Common myeloid progenitor, CD34-positive (primary cell): ENCODE results near the gene EPB41L2.
"Not testable (repeated sequence)": the region's sequence is repeated elsewhere in the genome, so short reads cannot be mapped to it uniquely, and the experiment has no call there.

Source experiments
- CTCF ChIA-PET: fragments of 350-600 bp; sonication (Branson Sonifier 250); formaldehyde crosslinking; loops from one replicate; lab custom pipeline; 2021; ENCODE audit warnings: antibody characterized with exemption; lab: Charles Lee
- POLR2A ChIA-PET: fragments of 350-600 bp; sonication (Branson Sonifier 250); formaldehyde crosslinking; loops from one replicate; lab custom pipeline; 2021; ENCODE audit warnings: antibody characterized with exemption; lab: Charles Lee
- DNase-seq, 3 donors: peaks; one replicate each; pipeline versions ENCODE4 v3.0.0 to v3.0.0-alpha.2; 2013
- H3K27ac ChIP-seq, 2 experiments: 1 replicate in 1 of 2; 2 replicates in 1 of 2; pipeline ENCODE4 v1.7.0; 2013; ENCODE audit warnings: inconsistent platforms in 2 of 2, low read length in 2 of 2, mild to moderate bottlenecking in 2 of 2, low read depth in 1 of 2, moderate library complexity in 1 of 2; ENCODE audit not compliant: severe bottlenecking in 2 of 2, insufficient read depth in 1 of 2, poor library complexity in 1 of 2
- H3K27me3 ChIP-seq, 5 experiments: replicated peaks in 2 of 5; 1 replicate in 3 of 5; 2 replicates in 2 of 5; pipeline versions ENCODE4 v1.6.1 to v1.7.0; 2013; ENCODE audit warnings: low read length in 4 of 5, mild to moderate bottlenecking in 2 of 5, moderate library complexity in 2 of 5, inconsistent platforms in 1 of 5; ENCODE audit not compliant: insufficient read depth in 5 of 5, control insufficient read depth in 4 of 5
- H3K36me3 ChIP-seq, 4 experiments: 1 replicate in 2 of 4; 2 replicates in 2 of 4; pipeline versions ENCODE4 v1.6.1 to v1.7.0; 2013; ENCODE audit warnings: low read length in 3 of 4, control low read depth in 1 of 4, mild to moderate bottlenecking in 1 of 4; ENCODE audit not compliant: control insufficient read depth in 4 of 4, insufficient read depth in 4 of 4
- H3K4me1 ChIP-seq, 4 experiments: 1 replicate in 3 of 4; 2 replicates in 1 of 4; pipeline versions ENCODE4 v1.6.1 to v1.7.1; 2013; ENCODE audit warnings: low read length in 3 of 4, mild to moderate bottlenecking in 3 of 4, control low read depth in 1 of 4, inconsistent platforms in 1 of 4, moderate library complexity in 1 of 4; ENCODE audit not compliant: control insufficient read depth in 4 of 4, insufficient read depth in 4 of 4; ENCODE audit errors: control extremely low read depth in 1 of 4
- H3K4me3 ChIP-seq, 7 experiments: 1 replicate in 4 of 7; 2 replicates in 3 of 7; pipeline versions ENCODE4 v1.5.1 to v1.7.0; 2013; ENCODE audit warnings: mild to moderate bottlenecking in 7 of 7, low read length in 6 of 7, moderate library complexity in 6 of 7, inconsistent platforms in 2 of 7, low read depth in 2 of 7, control low read depth in 1 of 7; ENCODE audit not compliant: insufficient read depth in 4 of 7, control insufficient read depth in 1 of 7; ENCODE audit errors: extremely low read depth in 1 of 7
- H3K9me3 ChIP-seq, 5 experiments: 1 replicate in 4 of 5; 2 replicates in 1 of 5; pipeline versions ENCODE4 v1.6.1 to v1.7.1; 2013; ENCODE audit warnings: low read length in 4 of 5, mild to moderate bottlenecking in 2 of 5, inconsistent platforms in 1 of 5, low read depth in 1 of 5, moderate library complexity in 1 of 5; ENCODE audit not compliant: control insufficient read depth in 4 of 5, insufficient read depth in 2 of 5; ENCODE audit errors: control extremely low read depth in 1 of 5
- WGBS: methylation state at CpG from one replicate; pipeline ENCODE4 v1.1.5; 2013; ENCODE audit not compliant: insufficient coverage; 5-methylcytosine and 5-hydroxymethylcytosine counted together

Gene EPB41L2

GRCh38 chr6:130994319-130995097, 68.5 kb downstream of the EPB41L2 start:
- 96% methylated on average over 7 of the region's 10 CpGs for WGBS
- H3K4me1 ChIP-seq: no peaks in the 10 kb centered on the region

GRCh38 chr6:130993292-130993765, 69.7 kb downstream of the EPB41L2 start:
- H3K4me1 ChIP-seq: no peaks in the 10 kb centered on the region
- no peak for DNase-seq
- H3K27ac ChIP-seq: peak overlapping the region in 1 of 2 experiments; percentile 51
- CTCF ChIA-PET: no interaction called here
- H3K9me3 ChIP-seq: peaks cover 0 to 13% (median 3%) of the 10 kb centered on the region in 5 experiments
- no peaks in the 10 kb centered on the region for H3K36me3 ChIP-seq
- 97% methylated on average over 6 of the region's 11 CpGs for WGBS
- POLR2A ChIA-PET: no interaction called here
- no peak overlapping the region for H3K4me3 ChIP-seq
- no peaks in the 10 kb centered on the region for H3K27me3 ChIP-seq

More at GRCh38 chr6:130994319-130995097, 68.5 kb downstream of the EPB41L2 start:
- Histone ChIP-seq H3K27ac (no peak overlapping the region), H3K27me3 (no peaks in the 10 kb centered on the region), H3K4me3 (no peak overlapping the region), H3K36me3 (no peaks in the 10 kb centered on the region), H3K9me3 (peaks cover 0 to 13% (median 3%) of the 10 kb centered on the region in 5 experiments)
- ChIA-PET POLR2A (no interaction called here), CTCF (no interaction called here)
- DNase-seq: no peak

- ChIA-PET CTCF (interaction anchor here (1.5 kb wide), 1 partner anchor 13 kb away, joined by 3 read pairs; no protein-coding TSS in a partner anchor), POLR2A (no interaction called here)
- H3K36me3 ChIP-seq: no peaks in the 10 kb centered on the region
- no peak for DNase-seq
- H3K27me3 ChIP-seq: no peaks in the 10 kb centered on the region
- WGBS: 100% methylated on average over 2 of the region's 6 CpGs
- H3K27ac ChIP-seq: no peak overlapping the region
- H3K4me3 ChIP-seq: no peak overlapping the region
- H3K9me3 ChIP-seq: peaks cover 0 to 13% (median 3%) of the 10 kb centered on the region in 5 experiments
- no peaks in the 10 kb centered on the region for H3K4me1 ChIP-seq
These were observed 71.5 kb downstream of the EPB41L2 start for GRCh38 chr6:130991422-130992137.

- DNase-seq, POLR2A ChIA-PET, H3K27me3 ChIP-seq, H3K27ac ChIP-seq, CTCF ChIA-PET, H3K36me3 ChIP-seq, H3K4me1 ChIP-seq, H3K4me3 ChIP-seq: not testable (repeated sequence)
- 100% methylated on average over 5 of the region's 5 CpGs for WGBS
- H3K9me3 ChIP-seq: peaks cover 0 to 17% (median 9%) of the 10 kb centered on the region in 5 experiments
These were observed 75.5 kb downstream of the EPB41L2 start for GRCh38 chr6:130987539-130987938.

DNA sequence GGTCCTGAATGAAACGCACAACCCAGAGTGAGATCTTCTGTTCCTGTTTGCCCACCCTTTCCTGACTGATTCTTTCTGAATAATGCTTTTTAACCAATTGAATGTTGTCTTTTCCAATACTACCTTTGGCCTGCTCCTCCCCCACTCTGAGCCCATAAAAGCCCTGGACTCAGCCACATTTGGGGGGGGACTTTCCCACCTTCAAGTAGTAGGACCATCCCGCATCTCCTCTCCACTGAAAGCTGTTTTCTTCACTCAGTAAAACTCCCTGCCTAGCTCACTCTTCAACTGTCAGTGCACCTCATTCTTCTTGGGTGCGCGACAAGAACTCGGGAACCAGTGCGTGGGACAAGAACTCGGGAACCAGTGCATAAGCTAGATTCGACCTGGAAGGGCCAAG, 77.9 kb downstream of the EPB41L2 start:
- no peak for DNase-seq
- H3K9me3 ChIP-seq: peaks cover 0 to 13% (median 9%) of the 10 kb centered on the region in 5 experiments
- peaks cover 0 to 6% (median 0%) of the 10 kb centered on the region in 4 experiments for H3K4me1 ChIP-seq
- no peak overlapping the region for H3K4me3 ChIP-seq
- no peaks in the 10 kb centered on the region for H3K36me3 ChIP-seq
- WGBS: 95% methylated on average over 8 of the region's 8 CpGs
- ChIA-PET POLR2A (interaction anchor here (0.7 kb wide), 1 partner anchor 13 kb away, joined by 3 read pairs; no protein-coding TSS in a partner anchor), CTCF (interaction anchor here (0.6 kb wide), 1 partner anchor 651 kb away, joined by 3 read pairs; no protein-coding TSS in a partner anchor)
- H3K27ac ChIP-seq: no peak overlapping the region
- no peaks in the 10 kb centered on the region for H3K27me3 ChIP-seq

DNA sequence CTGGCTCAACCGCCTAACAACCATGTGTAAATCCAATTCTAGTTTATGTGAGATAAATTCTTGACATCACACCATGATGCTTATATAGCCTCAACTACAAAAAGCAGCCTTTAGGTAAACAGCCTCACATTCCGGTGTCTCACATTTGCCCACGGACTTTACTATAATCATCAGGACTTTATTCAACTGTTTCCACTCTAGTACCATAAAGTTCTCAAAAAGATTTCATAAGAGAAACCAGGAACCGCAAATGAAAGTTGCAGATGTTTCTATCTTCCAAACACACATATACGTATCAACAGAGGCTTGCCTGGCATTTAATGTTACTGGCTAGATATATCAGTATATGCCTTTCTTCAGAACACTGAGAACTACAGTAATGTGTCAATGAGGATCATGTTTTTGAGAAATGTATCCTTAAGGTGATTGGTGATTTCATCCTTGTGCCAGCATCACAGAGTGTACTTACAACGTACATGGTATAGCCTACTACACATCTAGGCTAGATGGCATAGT, 80.0 kb downstream of the EPB41L2 start:
- Histone ChIP-seq H3K4me1 (peaks cover 0 to 8% (median 0%) of the 10 kb centered on the region in 4 experiments), H3K27me3 (no peaks in the 10 kb centered on the region), H3K9me3 (peaks cover 0 to 13% (median 9%) of the 10 kb centered on the region in 5 experiments), H3K36me3 (no peaks in the 10 kb centered on the region), H3K4me3 (no peak overlapping the region), H3K27ac (no peak overlapping the region)
- WGBS: 100% methylated on average over 3 of the region's 6 CpGs
- DNase-seq: no peak
- ChIA-PET POLR2A (no interaction called here), CTCF (no interaction called here)
